SK-N-SH (cell line): ENCODE results near the gene CENPP. TPM values are rescaled to one million over a fixed set of nuclear protein-coding genes. Genes with fewer than 3 reads are reported as not detected.

Experiments
- CTCF ChIA-PET: fragments of 300-600, 350-600 bp; formaldehyde crosslinking; extraction: SDS; loops from one replicate; lab custom pipeline; 2021; lab: Yijun Ruan, JAX
- POLR2A ChIA-PET: fragments of 350-600 bp; sonication (Branson Sonifier 250); formaldehyde crosslinking; extraction: SDS; loops from one replicate; lab custom pipeline; 2020; ENCODE audit warnings: antibody characterized with exemption, inconsistent platforms; lab: Yijun Ruan, JAX
- DNase-seq: peaks from one replicate; pipeline ENCODE4 v3.0.0; 2012
- H2AFZ ChIP-seq: fragments of 200-600 bp; sonication (generic); 2 replicates; pipeline ENCODE4 v1.8.1; 2016; ENCODE audit warnings: antibody characterized with exemption, mild to moderate bottlenecking, low read depth
- H3F3A ChIP-seq: fragments of 200-600 bp; sonication (generic); replicated peaks from 2 replicates; pipeline ENCODE3; 2016; ENCODE audit warnings: antibody characterized with exemption, mild to moderate bottlenecking; ENCODE audit not compliant: insufficient read depth
- H3K27ac ChIP-seq, 2 experiments: fragments of 200-500 bp in 1 of 2; fragments of 200-600 bp in 1 of 2; sonication (Bioruptor generic) in 1 of 2; sonication (generic), shearing (Covaris generic) in 1 of 2; 2 replicates each; pipeline versions ENCODE4 v1.5.1 to v1.6.1; 2014 to 2016; ENCODE audit warnings: low read depth in 2 of 2, inconsistent platforms in 1 of 2, low read length in 1 of 2, mild to moderate bottlenecking in 1 of 2, mixed read lengths in 1 of 2
- H3K27me3 ChIP-seq: fragments of 200-600 bp; sonication (generic), shearing (Covaris generic); 2 replicates; pipeline ENCODE4 v1.6.1; 2016; ENCODE audit warnings: mixed run types; ENCODE audit not compliant: insufficient read depth
- H3K36me3 ChIP-seq, 2 experiments: fragments of 200-500 bp in 1 of 2; fragments of 200-600 bp in 1 of 2; sonication (Bioruptor generic) in 1 of 2; sonication (generic) in 1 of 2; replicated peaks in 1 of 2; 2 replicates each; pipeline versions ENCODE3 to v1.5.1; 2014 to 2016; ENCODE audit warnings: low read length in 1 of 2, mild to moderate bottlenecking in 1 of 2; ENCODE audit not compliant: insufficient read depth in 2 of 2, control insufficient read depth in 1 of 2
- H3K4me1 ChIP-seq, 2 experiments: fragments of 200-500 bp in 1 of 2; fragments of 200-600 bp in 1 of 2; sonication (Bioruptor generic) in 1 of 2; sonication (generic), shearing (Covaris generic) in 1 of 2; 2 replicates each; pipeline versions ENCODE4 v1.5.1 to v1.6.1; 2014 to 2016; ENCODE audit warnings: low read depth in 1 of 2, low read length in 1 of 2, mixed run types in 1 of 2; ENCODE audit not compliant: insufficient read depth in 2 of 2, control insufficient read depth in 1 of 2
- H3K4me2 ChIP-seq: fragments of 200-600 bp; sonication (generic), shearing (Covaris generic); 2 replicates; pipeline ENCODE4 v1.6.1; 2017; ENCODE audit warnings: mixed run types
- H3K4me3 ChIP-seq, 2 experiments: fragments of 200-500 bp in 1 of 2; fragments of 200-600 bp in 1 of 2; sonication (Bioruptor generic) in 1 of 2; sonication (generic), shearing (Covaris generic) in 1 of 2; 2 replicates each; pipeline versions ENCODE4 v1.5.1 to v1.8.1; 2014 to 2016; ENCODE audit warnings: low read depth in 2 of 2, inconsistent platforms in 1 of 2, low read length in 1 of 2, mild to moderate bottlenecking in 1 of 2, mixed read lengths in 1 of 2, moderate library complexity in 1 of 2
- H3K79me2 ChIP-seq: fragments of 200-600 bp; sonication (generic); 2 replicates; pipeline ENCODE4 v1.8.1; 2017; ENCODE audit warnings: mild to moderate bottlenecking; ENCODE audit not compliant: insufficient read depth
- H3K9ac ChIP-seq: fragments of 200-600 bp; sonication (generic); 2 replicates; pipeline ENCODE4 v1.6.1; 2017; ENCODE audit warnings: mixed run types
- H3K9me2 ChIP-seq: fragments of 200-600 bp; sonication (generic); 2 replicates; pipeline ENCODE4 v1.6.1; 2017; ENCODE audit warnings: mixed run types
- H3K9me3 ChIP-seq: fragments of 200-600 bp; sonication (generic); 2 replicates; pipeline ENCODE4 v1.6.1; 2017; ENCODE audit warnings: mixed run types, mild to moderate bottlenecking, moderate library complexity
- H4K20me1 ChIP-seq: fragments of 200-600 bp; sonication (generic); 2 replicates; pipeline ENCODE4 v1.6.1; 2017; ENCODE audit warnings: mild to moderate bottlenecking, mixed run types; ENCODE audit not compliant: insufficient read depth
- FOXJ3 ChIP-seq: sonication (generic); formaldehyde crosslinking; IDR thresholded peaks from 2 replicates; pipeline ENCODE4 v1.5.1; 2020; ENCODE audit warnings: mild to moderate bottlenecking, missing genetic modification reagents
- GABPA ChIP-seq: IDR thresholded peaks from 2 replicates; pipeline ENCODE4 v1.4.0; 2012; ENCODE audit warnings: low read depth, mild to moderate bottlenecking
- GATA2 ChIP-seq: sonication (generic); formaldehyde crosslinking; IDR thresholded peaks from 2 replicates; pipeline ENCODE4 v1.5.0; 2020; ENCODE audit warnings: mild to moderate bottlenecking, missing genetic modification reagents
- JUND ChIP-seq: IDR thresholded peaks from 2 replicates; pipeline ENCODE4 v1.4.0; 2012
- MEF2A ChIP-seq: IDR thresholded peaks from 2 replicates; pipeline ENCODE4 v1.4.0; 2012; ENCODE audit warnings: low read depth, borderline replicate concordance
- MXI1 ChIP-seq: IDR thresholded peaks from 2 replicates; pipeline ENCODE4 v1.6.1; 2012; ENCODE audit warnings: mild to moderate bottlenecking, low read depth, low read length, improper control_type of control experiment
- NFIC ChIP-seq: IDR thresholded peaks from 2 replicates; pipeline ENCODE4 v1.4.0; 2012; ENCODE audit warnings: borderline replicate concordance
- RAD21 ChIP-seq: IDR thresholded peaks from 2 replicates; pipeline ENCODE4 v1.6.1; 2012; ENCODE audit warnings: mild to moderate bottlenecking, low read length
- RXRA ChIP-seq: IDR thresholded peaks from 2 replicates; pipeline ENCODE4 v1.4.0; 2012; ENCODE audit warnings: low read depth, mild to moderate bottlenecking, borderline replicate concordance
- SIN3A ChIP-seq: IDR thresholded peaks from 2 replicates; pipeline ENCODE4 v1.6.1; 2012; ENCODE audit warnings: low read depth, mild to moderate bottlenecking, low read length, moderate library complexity, borderline replicate concordance
- SMC3 ChIP-seq: IDR thresholded peaks from 2 replicates; pipeline ENCODE4 v1.6.1; 2012; ENCODE audit warnings: low read depth, low read length, improper control_type of control experiment
- TEAD4 ChIP-seq: IDR thresholded peaks from 2 replicates; pipeline ENCODE4 v1.4.0; 2012; ENCODE audit warnings: mild to moderate bottlenecking, borderline replicate concordance; ENCODE audit not compliant: insufficient read depth
- YY1 ChIP-seq: IDR thresholded peaks from 2 replicates; pipeline ENCODE4 v1.4.0; 2012; ENCODE audit warnings: low read depth, mild to moderate bottlenecking
- WGBS: methylation state at CpG from one replicate; pipeline ENCODE4 v1.1.6; 2017; ENCODE audit warnings: low lambda C conversion rate; 5-methylcytosine and 5-hydroxymethylcytosine counted together
- polyA plus RNA-seq, 3 experiments: library from polyadenylated mRNA; depleted of rRNA; stranded (reverse); fragments of >200 nt; gene quantifications; 2 replicates each; pipeline ENCODE4 v1.2.3, GENCODE V29; 2012
- TF ChIP-seq, protein P1 (sequence below): IDR thresholded peaks from 2 replicates; pipeline ENCODE4 v1.4.0; 2012; ENCODE audit warnings: low read depth
- TF ChIP-seq, protein P2 (sequence below): IDR thresholded peaks from 2 replicates; pipeline ENCODE4 v1.6.1; 2012; ENCODE audit warnings: mild to moderate bottlenecking, low read depth, low read length, moderate library complexity

CENPP gene
- polyA plus RNA-seq, 1 of the 3 experiments (the other 2 are of a cell fraction): 1.3 TPM

DNA sequence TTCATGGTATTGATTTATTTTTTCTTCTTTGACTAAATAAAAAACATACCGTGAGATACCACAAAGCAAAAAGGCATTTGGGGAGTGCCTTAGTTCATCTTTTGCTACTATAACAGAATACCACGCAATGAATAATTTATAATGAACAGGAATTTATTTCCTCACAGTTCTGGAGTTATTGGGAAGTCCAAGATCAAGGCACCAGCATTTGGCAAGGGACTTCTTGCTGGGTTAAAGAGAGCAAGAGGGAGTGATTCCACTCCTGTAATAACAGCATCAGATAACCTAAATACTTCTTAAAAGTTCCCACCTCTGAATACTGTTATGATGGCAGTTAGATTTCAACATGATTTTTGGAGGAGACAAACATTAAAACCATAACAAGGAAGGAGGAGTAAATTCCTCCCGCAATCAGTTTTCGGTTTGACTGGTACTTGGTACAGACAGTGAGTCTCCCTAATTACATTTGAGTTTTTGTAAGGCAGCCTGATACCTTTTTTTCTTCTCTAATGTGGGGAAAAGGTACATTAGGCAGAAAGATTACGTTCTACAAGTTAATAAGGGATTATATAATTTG is 107.3 kb downstream of the CENPP start:
- no peak overlapping the region for H3K4me3 ChIP-seq
- no peak for DNase-seq
- no peaks in the 10 kb centered on the region for H3K9me3 ChIP-seq
- CTCF ChIA-PET: no interaction called here
- TF ChIP-seq FOXJ3 (CRISPR knock-in tag): no peak
- no peak for TF ChIP-seq YY1
- TF ChIP-seq SIN3A: no peak
- TF ChIP-seq MXI1: no peak
- no peak for TF ChIP-seq RAD21
- TF ChIP-seq, protein P1, sequence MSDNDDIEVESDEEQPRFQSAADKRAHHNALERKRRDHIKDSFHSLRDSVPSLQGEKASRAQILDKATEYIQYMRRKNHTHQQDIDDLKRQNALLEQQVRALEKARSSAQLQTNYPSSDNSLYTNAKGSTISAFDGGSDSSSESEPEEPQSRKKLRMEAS: no peak
- TF ChIP-seq JUND: no peak
- TF ChIP-seq, protein P2, sequence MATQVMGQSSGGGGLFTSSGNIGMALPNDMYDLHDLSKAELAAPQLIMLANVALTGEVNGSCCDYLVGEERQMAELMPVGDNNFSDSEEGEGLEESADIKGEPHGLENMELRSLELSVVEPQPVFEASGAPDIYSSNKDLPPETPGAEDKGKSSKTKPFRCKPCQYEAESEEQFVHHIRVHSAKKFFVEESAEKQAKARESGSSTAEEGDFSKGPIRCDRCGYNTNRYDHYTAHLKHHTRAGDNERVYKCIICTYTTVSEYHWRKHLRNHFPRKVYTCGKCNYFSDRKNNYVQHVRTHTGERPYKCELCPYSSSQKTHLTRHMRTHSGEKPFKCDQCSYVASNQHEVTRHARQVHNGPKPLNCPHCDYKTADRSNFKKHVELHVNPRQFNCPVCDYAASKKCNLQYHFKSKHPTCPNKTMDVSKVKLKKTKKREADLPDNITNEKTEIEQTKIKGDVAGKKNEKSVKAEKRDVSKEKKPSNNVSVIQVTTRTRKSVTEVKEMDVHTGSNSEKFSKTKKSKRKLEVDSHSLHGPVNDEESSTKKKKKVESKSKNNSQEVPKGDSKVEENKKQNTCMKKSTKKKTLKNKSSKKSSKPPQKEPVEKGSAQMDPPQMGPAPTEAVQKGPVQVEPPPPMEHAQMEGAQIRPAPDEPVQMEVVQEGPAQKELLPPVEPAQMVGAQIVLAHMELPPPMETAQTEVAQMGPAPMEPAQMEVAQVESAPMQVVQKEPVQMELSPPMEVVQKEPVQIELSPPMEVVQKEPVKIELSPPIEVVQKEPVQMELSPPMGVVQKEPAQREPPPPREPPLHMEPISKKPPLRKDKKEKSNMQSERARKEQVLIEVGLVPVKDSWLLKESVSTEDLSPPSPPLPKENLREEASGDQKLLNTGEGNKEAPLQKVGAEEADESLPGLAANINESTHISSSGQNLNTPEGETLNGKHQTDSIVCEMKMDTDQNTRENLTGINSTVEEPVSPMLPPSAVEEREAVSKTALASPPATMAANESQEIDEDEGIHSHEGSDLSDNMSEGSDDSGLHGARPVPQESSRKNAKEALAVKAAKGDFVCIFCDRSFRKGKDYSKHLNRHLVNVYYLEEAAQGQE: no peak
- TF ChIP-seq MEF2A: no peak
- no peak for TF ChIP-seq GATA2 (CRISPR knock-in tag)
- no peak for TF ChIP-seq TEAD4
- no peak for TF ChIP-seq RXRA
- no peak for TF ChIP-seq GABPA
- H3K36me3 ChIP-seq: no peaks in the 10 kb centered on the region
- H3K27me3 ChIP-seq: no peaks in the 10 kb centered on the region
- H4K20me1 ChIP-seq: no peaks in the 10 kb centered on the region
- 95% methylated on average over 5 of the region's 5 CpGs for WGBS
- no peak overlapping the region for H3K9ac ChIP-seq
- POLR2A ChIA-PET: no interaction called here
- no peak overlapping the region for H3K4me2 ChIP-seq
- no peaks in the 10 kb centered on the region for H3K79me2 ChIP-seq
- no peak overlapping the region for H2AFZ ChIP-seq
- H3K9me2 ChIP-seq: no peaks in the 10 kb centered on the region
- no peaks in the 10 kb centered on the region for H3K4me1 ChIP-seq
- H3F3A ChIP-seq: no peaks in the 10 kb centered on the region
- no peak overlapping the region for H3K27ac ChIP-seq

DNA sequence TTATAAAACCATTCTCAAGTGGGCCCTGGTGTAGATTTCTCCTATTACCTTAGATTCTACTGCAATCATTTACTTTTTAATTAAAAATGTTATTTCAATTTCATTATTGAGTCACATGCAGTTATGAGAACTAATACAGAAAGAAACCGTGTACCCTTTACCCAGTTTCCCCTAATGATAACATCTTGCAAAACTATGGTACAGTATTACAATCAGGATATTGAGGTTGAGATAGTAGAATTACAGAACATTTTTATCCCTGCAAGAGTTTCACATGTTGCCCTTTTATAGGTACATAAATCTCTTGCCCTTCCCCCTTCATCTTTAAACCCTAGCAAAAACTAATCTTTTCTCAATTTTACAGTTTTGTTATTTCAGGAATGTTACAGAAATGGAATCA is 109.5 kb downstream of the CENPP start:
- Histone ChIP-seq H2AFZ (no peak overlapping the region), H3K9me3 (no peaks in the 10 kb centered on the region), H3K36me3 (no peaks in the 10 kb centered on the region), H3K79me2 (no peaks in the 10 kb centered on the region), H3K27me3 (no peaks in the 10 kb centered on the region), H3K27ac (no peak overlapping the region), H4K20me1 (no peaks in the 10 kb centered on the region), H3K9me2 (no peaks in the 10 kb centered on the region), H3K9ac (no peak overlapping the region), H3K4me2 (no peak overlapping the region), H3F3A (peaks cover 7% of the 10 kb centered on the region), H3K4me3 (no peak overlapping the region), H3K4me1 (peaks cover 0 to 5% of the 10 kb centered on the region in 2 experiments; a peak in 1 of 4 replicates)
- 92% methylated on average over 1 of the region's 1 CpG for WGBS
- POLR2A ChIA-PET: no interaction called here
- CTCF ChIA-PET: interaction anchor here (5.2 kb wide), 1 partner anchor 109 kb away, joined by 61 read pairs; the partner anchor contains the start of genes CENPP and NOL8
- no peak for DNase-seq
- TF ChIP-seq NFIC (no peak), SMC3 (no peak), GATA2 (CRISPR knock-in tag) (no peak), MEF2A (no peak), MXI1 (no peak)
